Left lung (tissue), 10 donors: ENCODE measurements around the gene OSBPL2. TPM values are rescaled to one million over a fixed set of nuclear protein-coding genes. Genes with fewer than 3 reads are reported as not detected.

Source experiments
- ATAC-seq: fragments of 200-7000 bp; cut with Tn5 transposase; one replicate; pipeline ENCODE4 v1.9.1; 2020; ENCODE audit warnings: moderate library complexity
- DNase-seq, 4 donors: peaks; one replicate each; pipeline ENCODE4 v3.0.0-alpha.2; 2013 to 2020
- H3K27ac ChIP-seq, 2 donors: fragments of 200-600 bp; sonication (generic) in 1 of 2; one replicate each; pipeline versions ENCODE4 v1.5.0 to v1.8.0; 2020 to 2021
- H3K27me3 ChIP-seq, 2 donors: fragments of 200-600 bp; sonication (generic) in 1 of 2; one replicate each; pipeline versions ENCODE4 v1.5.0 to v1.8.0; 2020 to 2021
- H3K36me3 ChIP-seq, 2 donors: fragments of 200-600 bp; sonication (generic) in 1 of 2; one replicate each; pipeline versions ENCODE4 v1.5.0 to v1.8.0; 2020 to 2021
- H3K4me1 ChIP-seq, 2 donors: fragments of 200-600 bp; one replicate each; pipeline ENCODE4 v1.8.0; 2021
- H3K4me3 ChIP-seq, 2 donors: fragments of 200-600 bp; sonication (generic) in 1 of 2; one replicate each; pipeline versions ENCODE4 v1.5.0 to v1.8.0; 2020 to 2021; ENCODE audit warnings: mild to moderate bottlenecking in 1 of 2
- H3K9me3 ChIP-seq, 2 donors: fragments of 200-600 bp; sonication (generic) in 1 of 2; one replicate each; pipeline versions ENCODE4 v1.5.0 to v1.8.0; 2020 to 2021
- CTCF ChIP-seq, 2 donors: fragments of 200-600 bp; sonication (generic) in 1 of 2; IDR thresholded peaks; one replicate each; pipeline versions ENCODE4 v1.5.0 to v1.8.0; 2021; ENCODE audit warnings: antibody characterized with exemption in 2 of 2
- intact Hi-C, 2 donors: fragments of 100-400 bp; cut with DNase I; formaldehyde crosslinking; loops; one replicate each; pipeline versions ENCODE4 v1.11.2 to v1.14.2; 2022
- polyA plus RNA-seq, 6 donors: library from polyadenylated mRNA; unstranded; fragments of 120-200 nt; gene quantifications; one replicate each; pipeline ENCODE4 v1.2.1, GENCODE V29; 2013; ENCODE audit not compliant: insufficient read length in 6 of 6
- total RNA-seq, 2 donors: library from RNA; stranded (reverse); fragmentation: NEBNext Ultra II Directional; extraction: Animal tissue kit (Norgen Biotek cat#: 25700); gene quantifications; one replicate each; pipeline ENCODE4 v1.2.1, GENCODE V29; 2021
- donor health status: DM: no; HTN: yes; CAD: no.
- donor health status: DM: no; HTN: no; CAD: no.

The OSBPL2 gene
- total and polyA plus RNA-seq, 8 donors, result 25.6 to 47.3 (median 32.4) TPM

GRCh38 chr20:62291251-62292066, 53.1 kb downstream of the OSBPL2 start:
- Histone ChIP-seq H3K27me3 (no peaks in the 10 kb centered on the region), H3K4me1 (no peaks in the 10 kb centered on the region), H3K36me3 (peaks cover 0 to 95% of the 10 kb centered on the region in 2 donors), H3K4me3 (no peak overlapping the region), H3K27ac (no peak overlapping the region), H3K9me3 (no peaks in the 10 kb centered on the region)
- TF ChIP-seq CTCF (IDR thresholded peaks at IDR 0.05), result no peak
- ATAC-seq (no peak), DNase-seq (no peak)
- intact Hi-C loops, result no loop called here

- Histone ChIP-seq H3K27me3 (no peaks in the 10 kb centered on the region), H3K4me3 (no peak overlapping the region), H3K4me1 (no peaks in the 10 kb centered on the region), H3K27ac (no peak overlapping the region), H3K36me3 (peaks cover 0 to 95% of the 10 kb centered on the region in 2 donors), H3K9me3 (no peaks in the 10 kb centered on the region)
- TF ChIP-seq CTCF (IDR thresholded peaks at IDR 0.05), result no peak
- DNase-seq (no peak), ATAC-seq (no peak)
- intact Hi-C loops, result no loop called here
Observed at GRCh38 chr20:62292108-62292507, 53.8 kb downstream of the OSBPL2 start.

DNA sequence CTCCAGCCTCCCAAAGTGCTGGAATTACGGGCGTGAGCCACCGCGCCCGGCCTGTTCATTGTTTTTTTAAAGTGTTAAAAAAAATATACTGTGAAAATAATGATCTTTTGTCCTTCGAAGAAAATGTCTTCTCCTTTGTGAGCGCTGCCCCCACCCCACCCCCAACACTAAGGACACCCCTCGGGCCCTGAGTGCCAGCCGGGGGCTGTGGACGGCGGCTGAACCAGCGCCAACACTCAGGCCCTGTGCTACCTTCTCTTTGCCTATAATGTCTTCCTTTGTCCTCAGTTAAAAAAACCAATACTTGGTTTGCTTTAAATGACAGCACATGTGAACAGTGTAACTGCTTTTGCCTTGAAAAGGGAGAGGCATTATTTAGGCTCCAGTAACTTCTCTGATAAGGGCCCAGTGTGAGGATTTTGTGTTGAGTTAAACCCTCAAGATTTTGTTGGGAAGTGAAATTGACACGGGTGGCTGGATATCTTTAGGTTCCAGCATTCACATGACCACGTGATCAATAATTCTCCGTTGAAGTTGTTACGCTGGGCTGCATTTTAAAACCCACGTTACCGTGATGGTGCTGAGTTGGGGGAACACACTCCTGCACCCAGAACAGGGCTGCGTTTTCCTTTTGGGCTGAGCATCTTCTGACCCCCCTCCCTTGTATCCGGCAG, 54.9 kb downstream of the OSBPL2 start:
- no peaks in the 10 kb centered on the region for H3K9me3 ChIP-seq
- H3K27me3 ChIP-seq, result no peaks in the 10 kb centered on the region
- H3K27ac ChIP-seq, result no peak overlapping the region
- H3K36me3 ChIP-seq, result peaks cover 0 to 96% of the 10 kb centered on the region in 2 donors
- no peaks in the 10 kb centered on the region for H3K4me1 ChIP-seq
- DNase-seq (peak in 1 of 4 donors; percentile 48), ATAC-seq (no peak)
- H3K4me3 ChIP-seq, result no peak overlapping the region
- intact Hi-C loops, result no loop called here
- TF ChIP-seq CTCF (IDR thresholded peaks at IDR 0.05), result no peak

- Histone ChIP-seq H3K36me3 (peaks cover 0 to 97% of the 10 kb centered on the region in 2 donors), H3K9me3 (no peaks in the 10 kb centered on the region), H3K27ac (no peak overlapping the region), H3K27me3 (no peaks in the 10 kb centered on the region), H3K4me1 (no peaks in the 10 kb centered on the region), H3K4me3 (no peak overlapping the region)
- DNase-seq (no peak), ATAC-seq (no peak)
- no peak for TF ChIP-seq CTCF (IDR thresholded peaks at IDR 0.05)
- intact Hi-C loops, result no loop called here
Observed at GRCh38 chr20:62293946-62294345, 55.6 kb downstream of the OSBPL2 start.

GRCh38 chr20:62294516-62294915, 56.2 kb downstream of the OSBPL2 start:
- TF ChIP-seq CTCF (IDR thresholded peaks at IDR 0.05), result no peak
- H3K36me3 ChIP-seq, result peaks cover 0 to 94% of the 10 kb centered on the region in 2 donors
- intact Hi-C loops, result no loop called here
- DNase-seq, result no peak
- H3K4me1 ChIP-seq, result no peaks in the 10 kb centered on the region
- H3K27ac ChIP-seq, result no peak overlapping the region
- H3K9me3 ChIP-seq, result no peaks in the 10 kb centered on the region
- no peak for ATAC-seq
- H3K27me3 ChIP-seq, result no peaks in the 10 kb centered on the region
- no peak overlapping the region for H3K4me3 ChIP-seq
